Mesenteric fat pad (tissue), 1 donor: ENCODE results near the gene HCN4. TPM values are rescaled to one million over a fixed set of nuclear protein-coding genes. Genes with fewer than 3 reads are reported as not detected.
"Not testable (repeated sequence)": the region's sequence is repeated elsewhere in the genome, so short reads cannot be mapped to it uniquely, and the experiment has no call there.

ENCODE experiments used
- DNase-seq: peaks from one replicate; pipeline ENCODE4 v3.0.0-alpha.2; 2020; ENCODE audit warnings: low spot score
- total RNA-seq: library from RNA; stranded (reverse); fragmentation: NEBNext Ultra II Directional; extraction: Animal tissue kit (Norgen Biotek cat#: 25700); gene quantifications from one replicate; pipeline ENCODE4 v1.2.1, GENCODE V29; 2021
- donor health status: DM: yes; HTN: yes; CAD: no.

HCN4 gene
- total RNA-seq, 1 donor from 2014 or later, result not detected

GRCh38 chr15:73326157-73326556, 42.6 kb downstream of the HCN4 start:
- DNase-seq, result peak; percentile 85

DNA sequence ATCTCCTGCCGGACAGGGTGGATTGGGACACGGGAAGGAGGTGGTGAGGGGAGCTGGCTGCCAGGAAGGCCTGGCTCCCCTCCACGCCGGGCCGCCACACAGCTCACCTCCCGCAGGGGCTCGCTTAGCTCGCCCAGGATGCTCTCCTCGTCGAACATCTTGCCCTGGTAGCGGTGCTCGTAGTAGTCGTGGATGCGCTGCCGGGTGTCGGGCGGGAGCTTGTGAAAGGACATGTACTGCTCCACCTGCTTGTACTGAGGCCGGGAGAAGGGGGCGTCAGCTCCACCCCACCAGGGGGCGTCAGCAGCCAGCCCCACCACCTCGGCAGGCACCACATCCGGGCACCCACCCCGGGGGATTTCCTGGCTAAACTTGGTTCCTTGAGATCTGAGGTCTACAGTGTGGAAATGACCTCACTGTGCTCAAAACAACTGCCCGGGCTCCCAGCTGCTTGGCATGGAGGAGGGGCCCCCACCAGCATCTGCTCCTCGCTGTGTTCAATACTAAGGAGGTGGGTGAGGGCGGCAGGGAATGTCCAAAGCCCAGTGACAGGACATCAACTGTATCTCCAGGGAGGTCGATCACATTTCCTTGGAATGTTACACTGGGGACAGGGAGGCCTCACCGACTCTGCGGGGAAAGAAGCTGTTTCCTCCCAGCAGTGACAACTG, 43.4 kb downstream of the HCN4 start:
- DNase-seq, result peak; percentile 82

GRCh38 chr15:73324496-73325170, 44.1 kb downstream of the HCN4 start:
- peak; percentile 78 for DNase-seq

DNA sequence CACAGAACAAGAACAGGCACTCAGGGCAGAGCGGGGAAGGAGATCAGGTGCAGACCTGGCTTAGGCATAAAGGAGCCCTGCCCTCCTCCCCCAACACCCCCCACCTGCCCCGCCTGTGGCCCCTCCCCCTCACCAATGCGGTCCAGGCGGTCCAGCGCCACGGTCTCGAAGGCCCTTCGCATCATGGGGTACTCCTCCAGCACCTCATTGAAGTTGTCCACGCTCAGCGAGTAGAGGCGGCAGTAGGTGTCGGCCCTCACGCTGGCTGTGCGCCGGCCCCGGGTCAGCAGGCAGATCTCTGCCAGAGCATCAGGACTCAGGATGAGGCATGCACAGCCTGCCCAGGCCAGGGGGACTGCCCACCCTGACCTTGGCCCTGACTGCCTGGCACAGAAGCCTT, 44.8 kb downstream of the HCN4 start:
- peak; percentile 74 for DNase-seq

GRCh38 chr15:73323374-73323955, 45.3 kb downstream of the HCN4 start:
- DNase-seq, result no peak

DNA sequence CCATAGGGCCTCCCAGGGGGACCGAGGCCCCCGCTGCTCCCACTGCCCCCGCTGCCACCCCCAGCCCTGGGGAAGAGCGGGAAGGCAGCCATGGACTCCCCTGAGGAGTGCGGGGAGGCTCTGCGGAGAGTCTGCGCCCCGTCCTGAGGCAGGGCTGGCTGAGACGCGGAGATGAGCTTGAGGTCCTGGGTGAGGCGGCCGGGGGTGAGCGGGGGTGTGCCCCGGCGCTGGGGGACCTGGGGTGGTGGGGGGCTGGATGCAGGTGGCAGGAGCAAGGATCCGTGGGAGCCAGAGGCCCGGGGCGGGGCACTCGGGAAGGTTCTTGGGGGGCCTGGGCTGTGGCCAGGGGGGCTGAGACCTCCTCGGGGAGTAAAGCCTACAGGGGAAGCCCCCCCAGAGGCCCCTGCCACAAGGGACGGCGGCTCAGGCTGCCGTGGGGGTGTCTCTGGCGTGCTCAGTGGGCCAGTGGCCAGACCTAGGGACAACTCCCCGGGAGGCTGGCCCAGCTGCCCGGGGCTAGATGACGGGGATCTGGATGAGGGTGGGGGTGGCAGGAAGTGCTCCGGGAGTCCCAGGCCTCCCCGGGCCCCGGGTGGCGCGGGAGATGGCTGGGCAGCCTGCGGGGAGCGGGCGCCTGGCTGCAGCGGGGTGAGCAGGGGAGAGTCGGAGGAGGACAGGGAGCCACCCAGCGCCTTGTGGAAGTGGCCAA, 45.9 kb downstream of the HCN4 start:
- peak; percentile 85 for DNase-seq

DNA sequence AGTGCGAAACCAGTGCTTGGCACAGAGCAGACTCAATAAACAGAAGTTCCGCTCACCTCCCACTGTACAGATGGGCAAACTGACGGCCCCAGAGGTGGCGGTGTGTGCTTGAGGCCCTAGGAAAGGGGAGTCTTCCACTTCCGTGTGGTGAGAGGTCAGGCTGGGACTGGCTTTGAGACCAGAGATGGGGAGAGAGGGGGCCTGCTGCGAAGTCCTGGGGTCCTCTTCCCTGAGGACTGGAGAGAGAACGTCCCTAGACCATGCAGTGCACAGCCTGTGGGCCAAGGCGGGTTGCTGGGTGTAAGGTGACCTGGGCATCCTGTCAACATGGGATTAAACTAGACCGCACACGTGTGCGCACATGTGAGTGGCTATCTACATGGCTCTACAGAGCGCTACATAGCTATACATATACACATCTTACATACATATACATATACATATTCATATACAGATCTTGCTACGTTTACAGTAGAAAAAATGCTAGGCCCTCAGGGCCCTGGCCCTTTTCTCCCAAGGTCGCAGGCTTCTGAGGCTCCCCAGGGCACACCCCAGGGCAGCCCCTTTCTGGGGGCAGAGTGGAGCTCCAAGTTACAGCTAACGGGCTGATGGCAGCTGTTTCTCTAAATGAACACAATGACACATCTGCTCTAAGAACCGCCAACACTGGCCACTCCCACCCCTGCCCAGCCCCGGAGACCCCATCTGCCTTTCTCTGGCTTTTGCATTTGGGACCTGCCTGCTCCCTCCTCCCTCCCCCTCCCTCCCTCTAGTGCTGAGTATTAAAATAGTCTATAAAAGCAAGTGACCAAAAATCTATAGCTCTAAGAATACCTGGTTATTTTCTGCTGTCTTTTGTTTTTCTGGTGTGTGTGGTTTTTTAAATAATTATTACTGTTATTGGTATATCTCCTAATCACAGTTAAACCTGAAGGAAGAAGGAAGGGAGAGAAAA, 47.0 kb downstream of the HCN4 start:
- DNase-seq, result peak; percentile 59

DNA sequence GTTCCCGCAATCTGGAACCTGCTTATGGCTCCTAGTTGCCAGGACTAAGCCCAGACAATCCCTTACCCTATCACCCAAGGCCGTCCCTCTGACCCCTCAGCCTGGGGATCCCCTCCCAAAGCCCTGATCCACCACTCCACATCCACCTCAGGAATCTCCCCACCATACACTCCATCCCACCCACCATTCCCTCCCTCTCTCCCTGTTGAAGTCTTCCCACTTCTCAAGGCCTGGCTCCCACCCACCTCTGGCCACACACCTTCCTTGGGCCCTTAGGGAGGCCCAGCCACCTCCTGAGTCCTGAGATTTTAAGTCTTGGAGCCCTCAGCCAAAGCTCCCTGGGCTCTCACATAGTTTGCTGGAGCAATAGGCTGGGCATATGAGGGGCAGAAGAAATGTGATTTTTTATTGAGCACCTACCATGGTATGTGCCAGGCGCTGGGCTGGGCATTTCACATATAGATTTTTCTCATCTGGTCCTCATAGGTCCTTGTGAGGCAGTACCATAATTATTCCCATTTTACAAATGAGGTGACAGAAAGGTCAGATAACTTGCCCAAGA, 48.1 kb downstream of the HCN4 start:
- peak; percentile 55 for DNase-seq

- DNase-seq, result peak; percentile 64
Measured at GRCh38 chr15:73319460-73320245, 49.1 kb downstream of the HCN4 start.

- DNase-seq, result peak; percentile 81
Measured at GRCh38 chr15:73318463-73319351, 50.1 kb downstream of the HCN4 start.

- peak; percentile 72 for DNase-seq
Measured at GRCh38 chr15:73317651-73318462, 50.9 kb downstream of the HCN4 start.

DNA sequence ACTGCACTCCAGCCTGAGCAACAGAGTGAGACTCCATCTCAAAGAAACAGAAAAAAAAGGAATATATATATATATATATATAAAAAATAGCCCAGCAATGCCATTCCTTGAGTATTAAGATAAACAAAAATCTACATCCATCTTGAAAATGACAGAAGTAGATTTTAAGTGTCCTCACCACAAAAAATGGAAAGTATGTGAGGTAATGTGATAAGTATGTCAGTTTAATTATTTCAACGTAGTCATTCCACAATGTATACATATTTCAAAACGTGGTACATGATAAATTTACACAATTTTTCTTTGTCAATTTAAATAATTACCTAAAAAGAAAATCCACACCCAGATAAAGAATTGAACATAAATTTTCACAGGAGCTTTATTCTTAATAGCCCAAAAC, 54.9 kb downstream of the HCN4 start:
- no peak for DNase-seq

- peak; percentile 18 for DNase-seq
Measured at GRCh38 chr15:73308305-73308704, 60.5 kb downstream of the HCN4 start.

DNA sequence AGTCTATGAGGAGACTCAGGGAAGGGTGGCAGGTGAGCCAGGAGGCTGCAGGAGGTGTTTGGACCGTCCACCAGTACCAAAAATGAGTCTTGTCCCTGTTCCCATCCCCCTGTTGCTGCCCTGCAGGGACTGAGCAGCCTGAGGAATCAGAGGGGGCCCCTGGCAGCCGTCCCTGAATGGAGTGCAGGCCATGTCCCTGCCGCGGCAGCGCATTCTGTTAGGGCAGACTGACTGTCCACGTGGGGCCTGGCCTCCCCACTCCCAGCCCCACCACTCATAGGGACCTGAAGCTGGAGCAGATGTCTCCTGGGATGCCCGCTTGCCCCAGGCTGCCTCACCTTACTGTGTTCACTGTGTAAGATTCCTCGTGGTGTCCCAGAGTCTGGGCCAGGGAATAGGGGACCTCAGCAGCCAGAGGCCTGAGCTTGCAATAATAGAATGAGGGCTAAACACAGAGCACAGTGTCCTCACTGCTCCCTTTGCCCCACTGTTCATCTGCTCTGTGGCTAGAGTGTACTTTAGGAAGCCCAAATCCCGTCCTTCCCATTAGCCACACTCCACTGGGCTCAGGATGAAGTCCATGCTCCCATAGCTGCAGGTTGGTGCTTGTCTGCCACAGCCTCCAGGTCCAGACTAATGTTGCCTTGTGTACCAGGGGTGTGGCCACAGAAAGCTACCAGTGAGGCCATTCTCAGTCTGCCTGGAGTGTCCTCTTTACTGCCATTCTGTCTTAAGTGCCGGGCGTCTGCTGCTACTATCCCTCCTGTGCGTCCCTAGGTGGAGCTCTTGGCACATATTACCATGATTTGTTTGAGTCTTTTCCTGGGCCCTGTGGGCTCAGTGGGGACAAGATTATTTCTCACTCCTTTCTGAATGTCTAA, 63.2 kb downstream of the HCN4 start:
- no peak for DNase-seq

DNA sequence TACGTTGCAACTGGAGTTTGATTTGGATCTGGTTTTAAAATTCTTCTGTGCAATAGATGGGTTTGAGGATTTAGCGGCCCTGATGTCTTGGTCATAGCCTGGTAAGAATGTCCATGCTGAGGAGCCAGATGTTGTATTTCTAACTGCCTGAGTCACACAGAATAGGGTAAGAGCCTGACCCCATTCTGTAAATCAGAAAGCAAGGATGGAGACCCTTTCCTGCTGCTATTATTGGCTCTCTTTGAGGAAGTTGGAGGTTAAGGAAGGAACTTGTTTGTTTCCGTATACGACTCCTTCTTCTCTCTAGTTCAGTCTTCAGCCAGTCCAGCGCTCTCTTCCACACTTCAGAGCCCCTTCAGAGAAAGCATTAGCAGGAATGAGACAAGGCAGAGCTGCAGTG, 65.1 kb downstream of the HCN4 start:
- no peak for DNase-seq

DNA sequence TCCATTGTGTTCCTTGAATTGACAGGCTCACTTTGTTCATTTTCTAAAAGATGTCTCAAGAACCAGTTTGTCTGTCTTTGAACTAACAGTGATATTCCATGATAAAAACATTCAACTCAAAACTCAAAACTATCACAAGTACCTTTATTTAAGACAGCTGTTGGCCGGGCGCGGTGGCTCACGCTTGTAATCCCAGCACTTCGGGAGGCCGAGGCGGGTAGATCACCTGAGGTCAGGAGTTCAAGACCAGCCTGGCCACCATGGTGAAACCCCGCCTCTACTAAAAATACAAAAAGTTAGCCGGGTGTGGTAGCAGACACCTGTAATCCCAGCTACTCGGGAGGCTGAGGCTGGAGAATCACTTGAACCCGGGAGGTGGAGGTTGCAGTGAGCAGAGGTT, 68.5 kb downstream of the HCN4 start:
- not testable (repeated sequence) for DNase-seq
